Thyroid gland (tissue), 4 donors: ENCODE data around the gene MITF. TPM values are rescaled to one million over a fixed set of nuclear protein-coding genes. Genes with fewer than 3 reads are reported as not detected.
A peak's percentile ranks its signal among the peaks of the same experiment; 100 is the strongest.

Experiments
- DNase-seq, 2 donors: peaks; one replicate each; pipeline ENCODE4 v3.0.0-alpha.2; 2019
- H3K27ac ChIP-seq, 3 donors: fragments of 200-600 bp; sonication (generic); 1 replicate in 2 of 3; 2 replicates in 1 of 3; pipeline ENCODE4 v1.5.1; 2016 to 2019; ENCODE audit warnings: mild to moderate bottlenecking in 1 of 3, moderate library complexity in 1 of 3
- H3K27me3 ChIP-seq: fragments of 200-600 bp; sonication (generic); one replicate; pipeline ENCODE4 v1.5.1; 2019
- H3K36me3 ChIP-seq, 2 donors: fragments of 200-600 bp; sonication (generic); one replicate each; pipeline ENCODE4 v1.5.1; 2016 to 2019
- H3K4me1 ChIP-seq, 2 donors: fragments of 200-600 bp; sonication (generic); one replicate each; pipeline ENCODE4 v1.5.1; 2017 to 2019
- H3K4me3 ChIP-seq, 3 donors: fragments of 200-600 bp; sonication (generic); replicated peaks in 1 of 3; 1 replicate in 2 of 3; 2 replicates in 1 of 3; pipeline ENCODE4 v1.5.1; 2016; ENCODE audit warnings: mild to moderate bottlenecking in 1 of 3
- H3K9me3 ChIP-seq: fragments of 200-600 bp; sonication (generic); one replicate; pipeline ENCODE4 v1.5.1; 2017
- CTCF ChIP-seq, 6 experiments: fragments of 200-600 bp in 3 of 6; fragments of 450-650 bp in 3 of 6; sonication (generic) in 3 of 6; IDR thresholded peaks; one replicate each; pipeline ENCODE4 v1.5.1; 2016 to 2019; ENCODE audit warnings: antibody characterized with exemption in 6 of 6, mild to moderate bottlenecking in 2 of 6, inconsistent platforms in 1 of 6, moderate library complexity in 1 of 6
- POLR2A ChIP-seq, 2 donors: fragments of 450-650 bp; IDR thresholded peaks; one replicate each; pipeline ENCODE4 v1.6.1; 2017; ENCODE audit warnings: antibody characterized with exemption in 2 of 2, mild to moderate bottlenecking in 2 of 2, moderate library complexity in 1 of 2
- WGBS, 2 donors: methylation state at CpG; one replicate each; pipeline ENCODE4 v1.1.5; 2017; 5-methylcytosine and 5-hydroxymethylcytosine counted together
- intact Hi-C: fragments of 100-400 bp; cut with DNase I; formaldehyde crosslinking; loops from one replicate; pipeline ENCODE4 v1.15.1; 2023
- total RNA-seq, 4 donors: library from RNA; depleted of rRNA; stranded (reverse); fragments of >200 nt; gene quantifications; one replicate each; pipeline ENCODE4 v1.2.3, GENCODE V29; 2016

The MITF gene
- total RNA-seq, 4 donors from 2014 or later: 22.4 to 52.1 (median 26.4) TPM

GRCh38 chr3:69896095-69896494 is 156.8 kb downstream of the MITF start:
- intact Hi-C loops: no loop called here
- 83 to 89% methylated on average over 1 of the region's 1 CpG for WGBS, 2 donors
- no peak for TF ChIP-seq CTCF (IDR thresholded peaks at IDR 0.05)
- no peak for TF ChIP-seq POLR2A (IDR thresholded peaks at IDR 0.05)

GRCh38 chr3:69900331-69900730 is 161.1 kb downstream of the MITF start:
- intact Hi-C loops: no loop called here
- no peak for DNase-seq
- WGBS, 2 donors: 68 to 73% methylated on average over 1 of the region's 1 CpG
- H3K27me3 ChIP-seq: no peaks in the 10 kb centered on the region
- H3K36me3 ChIP-seq: no peaks in the 10 kb centered on the region
- H3K4me3 ChIP-seq: no peak overlapping the region
- no peak for TF ChIP-seq CTCF (IDR thresholded peaks at IDR 0.05)
- TF ChIP-seq POLR2A (IDR thresholded peaks at IDR 0.05): no peak
- no peak overlapping the region for H3K27ac ChIP-seq
- no peaks in the 10 kb centered on the region for H3K9me3 ChIP-seq
- H3K4me1 ChIP-seq: peaks cover 6 to 11% of the 10 kb centered on the region in 2 donors

More at GRCh38 chr3:69896095-69896494, 156.8 kb downstream of the MITF start:
- Histone ChIP-seq H3K27me3 (no peaks in the 10 kb centered on the region), H3K4me3 (no peak overlapping the region), H3K36me3 (no peaks in the 10 kb centered on the region), H3K9me3 (no peaks in the 10 kb centered on the region), H3K4me1 (peaks cover 4 to 13% of the 10 kb centered on the region in 2 donors), H3K27ac (no peak overlapping the region)
- DNase-seq: no peak

- peak in 1 of 2 donors; percentile 13 for DNase-seq
- Histone ChIP-seq H3K27me3 (no peaks in the 10 kb centered on the region), H3K27ac (no peak overlapping the region), H3K4me3 (no peak overlapping the region), H3K4me1 (peaks cover 6 to 11% of the 10 kb centered on the region in 2 donors), H3K36me3 (no peaks in the 10 kb centered on the region), H3K9me3 (no peaks in the 10 kb centered on the region)
- intact Hi-C loops: no loop called here
- TF ChIP-seq CTCF (IDR thresholded peaks at IDR 0.05) (no peak), POLR2A (IDR thresholded peaks at IDR 0.05) (no peak)
- WGBS, 2 donors: 100% methylated on average over 1 of the region's 1 CpG
Observed at GRCh38 chr3:69901802-69902201, 162.5 kb downstream of the MITF start.

- Histone ChIP-seq H3K4me3 (no peak overlapping the region), H3K27ac (no peak overlapping the region), H3K9me3 (no peaks in the 10 kb centered on the region), H3K36me3 (no peaks in the 10 kb centered on the region), H3K27me3 (no peaks in the 10 kb centered on the region), H3K4me1 (peaks cover 7 to 14% of the 10 kb centered on the region in 2 donors)
- intact Hi-C loops: no loop called here
- 97 to 98% methylated on average over 1 of the region's 1 CpG for WGBS, 2 donors
- TF ChIP-seq POLR2A (IDR thresholded peaks at IDR 0.05) (no peak), CTCF (IDR thresholded peaks at IDR 0.05) (no peak)
- no peak for DNase-seq
Observed at GRCh38 chr3:69902386-69902785, 163.1 kb downstream of the MITF start.

GRCh38 chr3:69906351-69906966 is 167.2 kb downstream of the MITF start:
- H3K9me3 ChIP-seq: no peaks in the 10 kb centered on the region
- H3K27me3 ChIP-seq: no peaks in the 10 kb centered on the region
- no peak overlapping the region for H3K4me3 ChIP-seq
- no peak overlapping the region for H3K27ac ChIP-seq
- no peaks in the 10 kb centered on the region for H3K36me3 ChIP-seq
- no peak for DNase-seq
- WGBS, 2 donors: 94 to 100% methylated on average over 2 of the region's 2 CpGs
- no peak for TF ChIP-seq POLR2A (IDR thresholded peaks at IDR 0.05)
- TF ChIP-seq CTCF (IDR thresholded peaks at IDR 0.05): no peak
- peaks cover 9 to 10% of the 10 kb centered on the region in 2 donors for H3K4me1 ChIP-seq
- intact Hi-C loops: no loop called here
